MM.1S (cell line): ENCODE results near the gene ADCY5.

Source experiments
- DNase-seq: peaks from one replicate; pipeline ENCODE4 v3.0.0-alpha.2; 2015
- H2AFZ ChIP-seq: fragments of 300-600 bp; sonication (generic); 2 replicates; pipeline ENCODE4 v1.6.0; 2016; ENCODE audit warnings: antibody characterized with exemption, low read length
- H3F3A ChIP-seq: fragments of 300-600 bp; sonication (generic); 2 replicates; pipeline ENCODE4 v1.6.1; 2016; ENCODE audit warnings: mild to moderate bottlenecking, antibody characterized with exemption, low read length, moderate library complexity, mixed read lengths; ENCODE audit not compliant: insufficient read depth
- H3K27ac ChIP-seq: fragments of 300-600 bp; sonication (generic); 2 replicates; pipeline ENCODE4 v1.5.1; 2016; ENCODE audit warnings: mild to moderate bottlenecking, low read length
- H3K27me3 ChIP-seq: fragments of 300-600 bp; sonication (generic); replicated peaks from 2 replicates; pipeline ENCODE4 v1.6.0; 2016; ENCODE audit warnings: low read length; ENCODE audit not compliant: insufficient read depth
- H3K36me3 ChIP-seq: fragments of 300-600 bp; sonication (generic); replicated peaks from 2 replicates; pipeline ENCODE4 v1.6.1; 2016; ENCODE audit warnings: mild to moderate bottlenecking, low read length, mixed read lengths; ENCODE audit not compliant: insufficient read depth
- H3K4me1 ChIP-seq: fragments of 300-600 bp; sonication (generic); 2 replicates; pipeline ENCODE4 v1.6.1; 2016; ENCODE audit warnings: low read length, mixed read lengths
- H3K4me2 ChIP-seq: fragments of 300-600 bp; sonication (generic); 2 replicates; pipeline ENCODE4 v1.6.0; 2016; ENCODE audit warnings: low read depth, low read length
- H3K4me3 ChIP-seq: fragments of 300-600 bp; sonication (generic); 2 replicates; pipeline ENCODE4 v1.5.1; 2016; ENCODE audit warnings: low read length, mixed read lengths
- H3K79me2 ChIP-seq: fragments of 300-600 bp; sonication (generic); 2 replicates; pipeline ENCODE4 v1.6.1; 2016; ENCODE audit warnings: mixed run types, low read length, mixed read lengths
- H3K9ac ChIP-seq: fragments of 300-600 bp; sonication (generic); 2 replicates; pipeline ENCODE4 v1.6.1; 2016; ENCODE audit warnings: low read length, mixed read lengths
- H3K9me2 ChIP-seq: fragments of 300-600 bp; sonication (generic); replicated peaks from 2 replicates; pipeline ENCODE4 v1.6.1; 2016; ENCODE audit warnings: mild to moderate bottlenecking, low read length, mixed read lengths; ENCODE audit not compliant: insufficient read depth
- H3K9me3 ChIP-seq: fragments of 300-600 bp; sonication (generic); replicated peaks from 2 replicates; pipeline ENCODE4 v1.6.1; 2016; ENCODE audit warnings: mild to moderate bottlenecking, low read length, mixed read lengths; ENCODE audit not compliant: insufficient read depth
- H4K20me1 ChIP-seq: fragments of 300-600 bp; sonication (generic); 2 replicates; pipeline ENCODE4 v1.6.1; 2016; ENCODE audit warnings: mild to moderate bottlenecking, low read length, moderate library complexity, mixed read lengths; ENCODE audit not compliant: insufficient read depth
- CTCF ChIP-seq: fragments of 300-600 bp; sonication (generic); IDR thresholded peaks from 2 replicates; pipeline ENCODE4 v1.5.1; 2016; ENCODE audit warnings: antibody characterized with exemption, low read length, mixed read lengths
- EZH2 ChIP-seq: fragments of 300-600 bp; sonication (generic); optimal IDR thresholded peaks from 2 replicates; pipeline ENCODE3; 2017; ENCODE audit warnings: low read depth, mild to moderate bottlenecking, antibody characterized with exemption, low read length, mixed read lengths
- EZH2phosphoT487 ChIP-seq: fragments of 300-600 bp; sonication (generic); IDR thresholded peaks from 2 replicates; pipeline ENCODE4 v1.6.1; 2018; ENCODE audit warnings: antibody characterized with exemption, low read length

ADCY5 gene

GRCh38 chr3:123442908-123443307, 6.0 kb downstream of the ADCY5 start:
- Histone ChIP-seq H3K27me3 (no peaks in the 10 kb centered on the region), H2AFZ (no peak overlapping the region), H3K9me2 (no peaks in the 10 kb centered on the region), H3K9me3 (no peaks in the 10 kb centered on the region), H3K27ac (no peak overlapping the region), H3F3A (no peaks in the 10 kb centered on the region), H3K36me3 (no peaks in the 10 kb centered on the region), H4K20me1 (no peaks in the 10 kb centered on the region), H3K4me3 (no peak overlapping the region), H3K4me2 (no peak overlapping the region), H3K9ac (no peak overlapping the region), H3K4me1 (no peaks in the 10 kb centered on the region), H3K79me2 (no peaks in the 10 kb centered on the region)
- TF ChIP-seq CTCF: no peak
- no peak for TF ChIP-seq EZH2
- no peak for TF ChIP-seq EZH2phosphoT487
- no peak for DNase-seq

GRCh38 chr3:123442125-123442524, 6.8 kb downstream of the ADCY5 start:
- no peaks in the 10 kb centered on the region for H3K27me3 ChIP-seq
- TF ChIP-seq CTCF: no peak
- no peak for TF ChIP-seq EZH2
- no peak for TF ChIP-seq EZH2phosphoT487
- H3F3A ChIP-seq: no peaks in the 10 kb centered on the region

GRCh38 chr3:123439806-123440580, 8.9 kb downstream of the ADCY5 start:
- TF ChIP-seq CTCF: no peak
- no peak for TF ChIP-seq EZH2phosphoT487
- no peak for TF ChIP-seq EZH2
- no peaks in the 10 kb centered on the region for H3K27me3 ChIP-seq
- no peaks in the 10 kb centered on the region for H3K9me2 ChIP-seq
- no peaks in the 10 kb centered on the region for H3F3A ChIP-seq
- no peak overlapping the region for H3K4me3 ChIP-seq
- no peaks in the 10 kb centered on the region for H4K20me1 ChIP-seq
- H3K4me2 ChIP-seq: no peak overlapping the region
- no peak for DNase-seq
- H2AFZ ChIP-seq: no peak overlapping the region
- H3K9me3 ChIP-seq: no peaks in the 10 kb centered on the region
- H3K9ac ChIP-seq: no peak overlapping the region
- no peaks in the 10 kb centered on the region for H3K79me2 ChIP-seq
- H3K36me3 ChIP-seq: no peaks in the 10 kb centered on the region
- no peak overlapping the region for H3K27ac ChIP-seq
- no peaks in the 10 kb centered on the region for H3K4me1 ChIP-seq

More at GRCh38 chr3:123442125-123442524, 6.8 kb downstream of the ADCY5 start:
- no peaks in the 10 kb centered on the region for H3K4me1 ChIP-seq
- no peak overlapping the region for H2AFZ ChIP-seq
- no peak overlapping the region for H3K27ac ChIP-seq
- no peaks in the 10 kb centered on the region for H3K9me3 ChIP-seq
- H4K20me1 ChIP-seq: no peaks in the 10 kb centered on the region
- H3K4me3 ChIP-seq: no peak overlapping the region
- H3K9me2 ChIP-seq: no peaks in the 10 kb centered on the region
- DNase-seq: no peak
- H3K36me3 ChIP-seq: no peaks in the 10 kb centered on the region
- no peak overlapping the region for H3K9ac ChIP-seq
- no peaks in the 10 kb centered on the region for H3K79me2 ChIP-seq
- no peak overlapping the region for H3K4me2 ChIP-seq
